Pancreas (tissue), 10 donors: ENCODE data around the gene PPP2R2D. TPM values are rescaled to one million over a fixed set of nuclear protein-coding genes. Genes with fewer than 3 reads are reported as not detected.
A peak's percentile ranks its signal among the peaks of the same experiment; 100 is the strongest.

Experiments
- ATAC-seq, 4 donors: fragments of 200-7000 bp; cut with Tn5 transposase; one replicate each; pipeline versions ENCODE4 v1.8.0 to v1.9.1; 2020; ENCODE audit warnings: mild to moderate bottlenecking in 4 of 4, moderate library complexity in 4 of 4
- DNase-seq, 6 donors: peaks; one replicate each; pipeline ENCODE4 v3.0.0-alpha.2; 2020
- FAIRE-seq: peaks from 2 replicates; lab custom pipeline; 2012; peaks lifted over from hg19 to GRCh38; lab: Jason Lieb, UNC
- H3K27ac ChIP-seq, 4 donors: fragments of 200-600 bp; sonication (generic); 1 replicate in 3 of 4; 2 replicates in 1 of 4; pipeline versions ENCODE4 v1.5.0 to v1.8.0; 2020
- H3K27me3 ChIP-seq, 4 donors: fragments of 200-600 bp; one replicate each; pipeline ENCODE4 v1.8.0; 2021
- H3K36me3 ChIP-seq, 3 donors: fragments of 200-600 bp; sonication (generic) in 1 of 3; one replicate each; pipeline versions ENCODE4 v1.5.0 to v1.8.0; 2020 to 2021
- H3K4me1 ChIP-seq, 3 donors: fragments of 200-600 bp; one replicate each; pipeline ENCODE4 v1.8.0; 2021
- H3K4me3 ChIP-seq, 4 donors: fragments of 200-600 bp; sonication (generic) in 2 of 4; one replicate each; pipeline versions ENCODE4 v1.5.0 to v1.8.0; 2020 to 2021
- H3K9me3 ChIP-seq, 4 donors: fragments of 200-600 bp; one replicate each; pipeline ENCODE4 v1.8.0; 2021
- WGBS, 2 donors: extraction: QIAGEN DNeasy Blood & Tissue Kit; methylation state at CpG; one replicate each; pipeline ENCODE4 v1.1.7; 2013; 5-methylcytosine and 5-hydroxymethylcytosine counted together
- intact Hi-C, 3 donors: fragments of 100-400 bp; cut with DNase I; formaldehyde crosslinking; loops; one replicate each; pipeline versions ENCODE4 v1.11.1 to v1.14.2; 2022
- polyA plus RNA-seq, 2 donors: library from polyadenylated mRNA; stranded (reverse); fragments of 200-250 nt; gene quantifications; one replicate each; pipeline ENCODE4 v1.2.3, GENCODE V29; 2013
- total RNA-seq, 6 donors: library from RNA; stranded (reverse); fragmentation: NEBNext Ultra II Directional in 4 of 6; extraction: Animal tissue kit (Norgen Biotek cat#: 25700) in 4 of 6; gene quantifications; one replicate each; pipeline versions ENCODE4 v1.2.1 to v1.2.4, GENCODE V29; 2021 to 2023
- TF ChIP-seq, protein P1 (sequence below), 4 donors: fragments of 200-600 bp; sonication (generic) in 3 of 4; IDR thresholded peaks; one replicate each; pipeline versions ENCODE4 v1.5.0 to v1.8.0; 2021; ENCODE audit warnings: antibody characterized with exemption in 4 of 4
- donor health status: healthy with polysubstance abuse.
- donor health status: DM: no; HTN: no; CAD: no; lungs with moderate emphysema.
- donor health status: DM: no; HTN: no; CAD: no.
- donor health status: control.
- donor health status: control.
- donor health status: Bipolar disorder and iron deficiency.
- donor health status: DM: yes; HTN: yes; CAD: no.
- donor health status: DM: no; HTN: no; CAD: no.
- donor health status: DM: no; HTN: no; CAD: no.
- donor health status: DM: yes; HTN: yes; CAD: no.

The PPP2R2D gene
- total and polyA plus RNA-seq, 8 donors, result 25.5 to 87.7 (median 35.3) TPM

DNA sequence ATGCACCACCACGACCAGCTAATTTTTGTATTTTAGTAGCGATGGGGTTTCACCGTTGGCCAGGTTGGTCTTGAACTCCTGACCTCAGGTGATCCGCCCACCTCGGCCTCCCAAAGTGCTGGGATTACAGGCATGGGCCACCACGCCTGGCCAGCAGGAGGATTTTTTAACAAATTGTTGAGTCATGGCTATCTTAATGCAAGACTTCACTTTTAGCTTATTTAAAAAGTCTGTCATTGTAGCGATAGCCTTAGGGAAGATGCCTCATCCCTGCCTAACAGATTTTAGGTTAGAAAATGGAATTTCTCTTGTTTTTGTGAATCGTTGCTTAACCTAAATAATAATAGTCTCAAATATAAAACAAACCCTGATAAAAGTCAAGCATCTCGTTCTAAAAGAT is 35.5 kb downstream of the PPP2R2D start:
- DNase-seq (peak in 3 of 6 donors; percentile 6 to 12 (median 7)), FAIRE-seq (no peak)

DNA sequence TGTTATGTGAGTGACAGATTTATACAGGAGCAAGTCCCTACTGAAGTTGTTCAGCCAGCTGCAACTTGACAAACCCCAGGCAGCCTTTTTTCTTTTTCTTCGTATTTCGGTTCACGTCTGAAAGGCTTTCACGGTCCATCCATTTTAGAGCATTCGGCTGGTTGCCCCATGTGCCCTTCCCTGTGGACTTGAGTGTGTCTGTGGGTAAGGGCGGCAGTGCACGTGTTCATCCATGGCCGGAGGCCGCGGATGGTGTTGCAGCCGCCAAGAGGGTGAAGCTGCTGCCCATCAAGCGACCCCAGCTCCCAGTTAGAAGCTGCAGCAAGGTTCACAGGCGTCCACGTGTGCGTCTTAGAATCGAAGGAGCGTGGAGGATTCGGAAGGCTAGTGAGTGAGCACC is 35.9 kb downstream of the PPP2R2D start:
- H3K9me3 ChIP-seq, result no peaks in the 10 kb centered on the region
- H3K36me3 ChIP-seq, result peaks cover 0 to 69% (median 11%) of the 10 kb centered on the region in 3 donors
- FAIRE-seq, result no peak
- ATAC-seq, result no peak
- 96 to 97% methylated on average over 18 of the region's 18 CpGs for WGBS, 2 donors
- intact Hi-C loops, result no loop called here
- peaks cover 0 to 8% (median 6%) of the 10 kb centered on the region in 3 donors for H3K4me1 ChIP-seq
- TF ChIP-seq, protein P1, sequence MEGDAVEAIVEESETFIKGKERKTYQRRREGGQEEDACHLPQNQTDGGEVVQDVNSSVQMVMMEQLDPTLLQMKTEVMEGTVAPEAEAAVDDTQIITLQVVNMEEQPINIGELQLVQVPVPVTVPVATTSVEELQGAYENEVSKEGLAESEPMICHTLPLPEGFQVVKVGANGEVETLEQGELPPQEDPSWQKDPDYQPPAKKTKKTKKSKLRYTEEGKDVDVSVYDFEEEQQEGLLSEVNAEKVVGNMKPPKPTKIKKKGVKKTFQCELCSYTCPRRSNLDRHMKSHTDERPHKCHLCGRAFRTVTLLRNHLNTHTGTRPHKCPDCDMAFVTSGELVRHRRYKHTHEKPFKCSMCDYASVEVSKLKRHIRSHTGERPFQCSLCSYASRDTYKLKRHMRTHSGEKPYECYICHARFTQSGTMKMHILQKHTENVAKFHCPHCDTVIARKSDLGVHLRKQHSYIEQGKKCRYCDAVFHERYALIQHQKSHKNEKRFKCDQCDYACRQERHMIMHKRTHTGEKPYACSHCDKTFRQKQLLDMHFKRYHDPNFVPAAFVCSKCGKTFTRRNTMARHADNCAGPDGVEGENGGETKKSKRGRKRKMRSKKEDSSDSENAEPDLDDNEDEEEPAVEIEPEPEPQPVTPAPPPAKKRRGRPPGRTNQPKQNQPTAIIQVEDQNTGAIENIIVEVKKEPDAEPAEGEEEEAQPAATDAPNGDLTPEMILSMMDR (IDR thresholded peaks at IDR 0.05), result no peak
- peak in 3 of 6 donors; percentile 35 to 39 (median 35) for DNase-seq
- no peaks in the 10 kb centered on the region for H3K27me3 ChIP-seq
- H3K4me3 ChIP-seq, result no peak overlapping the region
- H3K27ac ChIP-seq, result no peak overlapping the region

More for the DNA sequence above, 35.5 kb downstream of the PPP2R2D start:
- intact Hi-C loops, result no loop called here
- ATAC-seq, result no peak
- Histone ChIP-seq H3K27ac (no peak overlapping the region), H3K4me3 (no peak overlapping the region), H3K36me3 (peaks cover 0 to 66% (median 11%) of the 10 kb centered on the region in 3 donors), H3K4me1 (peaks cover 0 to 8% (median 6%) of the 10 kb centered on the region in 3 donors), H3K9me3 (no peaks in the 10 kb centered on the region), H3K27me3 (no peaks in the 10 kb centered on the region)
- 89 to 96% methylated on average over 9 of the region's 9 CpGs for WGBS, 2 donors
- TF ChIP-seq, protein P1 (IDR thresholded peaks at IDR 0.05), result no peak

- Histone ChIP-seq H3K4me1 (peaks cover 0 to 3% (median 0%) of the 10 kb centered on the region in 3 donors), H3K27me3 (no peaks in the 10 kb centered on the region), H3K36me3 (peaks cover 0 to 75% (median 11%) of the 10 kb centered on the region in 3 donors), H3K9me3 (no peaks in the 10 kb centered on the region), H3K27ac (no peak overlapping the region), H3K4me3 (no peak overlapping the region)
- FAIRE-seq (no peak), DNase-seq (peak in 4 of 6 donors; percentile 6 to 46 (median 29)), ATAC-seq (no peak)
- WGBS, 2 donors, result 91 to 92% methylated on average over 20 of the region's 20 CpGs
- TF ChIP-seq, protein P1 (IDR thresholded peaks at IDR 0.05), result no peak
- intact Hi-C loops, result no loop called here
These were observed 37.0 kb downstream of the PPP2R2D start for GRCh38 chr10:131937836-131938235.

DNA sequence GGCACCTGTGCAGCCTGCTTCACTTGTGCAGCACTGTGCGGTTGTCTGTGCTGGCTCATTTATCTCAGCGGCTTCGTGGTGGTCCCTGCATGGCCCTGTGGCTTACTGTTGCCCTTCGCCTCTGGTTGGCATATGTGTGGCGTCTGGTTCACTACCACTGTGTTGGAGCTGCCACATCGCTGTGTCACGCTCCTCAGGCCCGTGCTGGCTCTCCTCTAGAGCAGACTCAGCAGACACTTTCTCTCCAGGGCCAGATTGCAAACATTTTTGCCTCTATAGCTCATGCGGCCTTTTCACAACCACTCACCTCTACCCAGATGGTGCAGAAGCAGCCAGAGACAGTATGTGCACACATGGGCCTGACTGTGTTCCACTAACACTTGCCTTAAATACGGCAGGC is 37.9 kb downstream of the PPP2R2D start:
- TF ChIP-seq, protein P1 (IDR thresholded peaks at IDR 0.05), result no peak
- H3K4me3 ChIP-seq, result no peak overlapping the region
- peaks cover under 1 to 7% (median 7%) of the 10 kb centered on the region in 3 donors for H3K4me1 ChIP-seq
- no peaks in the 10 kb centered on the region for H3K27me3 ChIP-seq
- DNase-seq (peak in 4 of 6 donors; percentile 9 to 35 (median 14)), ATAC-seq (no peak), FAIRE-seq (no peak)
- intact Hi-C loops, result no loop called here
- 95 to 97% methylated on average over 10 of the region's 10 CpGs for WGBS, 2 donors
- H3K36me3 ChIP-seq, result peaks cover 0 to 75% (median 11%) of the 10 kb centered on the region in 3 donors
- no peaks in the 10 kb centered on the region for H3K9me3 ChIP-seq
- H3K27ac ChIP-seq, result no peak overlapping the region

DNA sequence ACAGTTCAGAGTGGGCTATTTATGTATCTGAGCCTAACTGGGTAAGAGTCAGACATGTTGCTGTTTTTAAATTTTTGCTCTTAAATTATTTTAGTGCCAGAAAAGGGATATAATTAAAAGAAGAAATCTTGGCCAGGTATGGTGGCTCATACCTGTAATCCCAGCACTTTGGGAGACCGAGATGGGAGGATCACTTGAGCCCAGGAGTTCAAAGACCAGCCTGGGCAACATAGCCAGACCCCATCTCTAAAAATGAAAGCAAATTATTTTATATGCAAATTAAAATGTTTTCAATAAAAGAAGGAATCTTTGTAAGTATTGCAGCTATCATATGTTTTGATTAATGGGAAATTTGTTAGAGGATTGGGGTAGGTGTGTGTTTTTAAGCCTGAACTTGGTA is 41.6 kb downstream of the PPP2R2D start:
- DNase-seq, result peak in 1 of 6 donors; percentile 3
- Histone ChIP-seq H3K27me3 (no peaks in the 10 kb centered on the region), H3K27ac (no peak overlapping the region), H3K4me1 (peaks cover 28 to 40% (median 29%) of the 10 kb centered on the region in 3 donors), H3K4me3 (no peak overlapping the region), H3K36me3 (peaks cover 0 to 68% (median 20%) of the 10 kb centered on the region in 3 donors), H3K9me3 (no peaks in the 10 kb centered on the region)
- TF ChIP-seq, protein P1 (IDR thresholded peaks at IDR 0.05), result no peak
- intact Hi-C loops, result loop anchor here in 1 of 3 donors (5.0 kb wide), 1 partner anchor 40 kb away; the partner anchor contains the start of gene PPP2R2D
- 96 to 98% methylated on average over 1 of the region's 1 CpG for WGBS, 2 donors
- no peak for ATAC-seq
- FAIRE-seq, result no peak
